ENCODE measurements around the gene ACAD10.
"Not testable (repeated sequence)": the region's sequence is repeated elsewhere in the genome, so short reads cannot be mapped to it uniquely, and the experiment has no call there.

Gene ACAD10

GRCh38 chr12:111685811-111686573, at the start of gene ACAD10, which contains the start of gene BRAP:
Gene ACAD10 (plus strand): TSS chr12:111686053. CDS start chr12:111692710, 6,657 bp downstream.
Gene BRAP (minus strand): TSS chr12:111685956. CDS start chr12:111685792, 164 bp downstream.
- peak; percentile 95 to 96 for DNase-seq

DNA sequence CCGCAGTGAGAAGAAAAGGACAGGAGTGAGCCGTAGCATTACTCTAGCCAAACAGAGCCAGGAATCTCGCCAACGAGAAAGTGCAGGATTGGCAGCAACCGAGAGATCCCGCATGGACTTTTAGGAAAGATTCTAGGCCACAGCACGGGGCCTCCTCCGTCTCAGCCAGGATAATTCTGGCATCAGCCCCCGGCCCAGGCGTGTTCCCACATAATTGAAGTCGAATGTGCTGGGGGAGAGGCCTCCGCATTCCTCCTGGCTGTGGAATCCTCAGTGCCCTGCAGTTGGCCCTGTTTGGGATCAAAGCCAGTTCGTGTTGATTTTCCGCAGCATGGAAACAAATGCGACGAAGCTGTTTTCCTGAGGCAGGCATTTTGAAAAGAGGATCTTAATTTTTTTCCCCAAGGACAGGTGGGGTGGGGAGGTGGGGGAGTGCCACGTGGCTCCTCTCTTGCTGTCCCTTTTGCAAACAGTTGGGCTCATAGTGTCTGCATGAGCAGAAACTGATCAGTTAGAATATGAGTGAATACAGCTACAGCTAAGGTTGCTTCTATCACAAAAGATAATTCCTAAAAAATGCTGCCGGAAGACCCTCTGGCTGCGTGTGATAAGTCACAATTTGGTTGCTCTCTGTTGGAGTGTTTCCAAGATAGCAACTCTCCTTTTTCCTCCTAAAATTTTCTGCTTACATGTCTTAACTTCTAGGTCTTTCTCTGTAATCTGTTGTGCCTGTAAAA, 49.5 kb upstream of the ACAD10 start:
- no peak for DNase-seq

GRCh38 chr12:111638556-111638955, 47.3 kb upstream of the ACAD10 start:
- no peak for DNase-seq

DNA sequence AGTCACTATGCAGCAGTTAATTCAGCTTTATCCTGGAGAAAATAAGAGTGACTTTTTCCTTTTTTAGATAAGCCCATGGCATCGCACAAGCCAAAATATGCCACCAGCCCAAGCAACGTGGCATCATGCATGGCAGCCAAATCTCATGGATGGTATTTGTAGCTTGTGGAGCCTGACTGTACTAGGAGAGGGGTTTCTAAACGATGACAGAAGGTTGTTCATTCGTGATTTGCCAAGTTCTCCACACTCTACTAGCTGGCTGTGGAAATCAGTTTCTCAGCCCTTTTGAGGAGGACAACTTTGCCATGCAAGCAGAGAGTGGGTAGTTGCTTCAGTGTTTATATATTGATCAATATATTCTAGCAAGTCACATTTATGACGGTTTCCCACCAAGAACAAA, 45.3 kb upstream of the ACAD10 start:
- no peak for DNase-seq

- DNase-seq = no peak
These were observed 43.0 kb upstream of the ACAD10 start for GRCh38 chr12:111642681-111643426.

- DNase-seq = no peak
These were observed 42.4 kb upstream of the ACAD10 start for GRCh38 chr12:111643427-111643826.

DNA sequence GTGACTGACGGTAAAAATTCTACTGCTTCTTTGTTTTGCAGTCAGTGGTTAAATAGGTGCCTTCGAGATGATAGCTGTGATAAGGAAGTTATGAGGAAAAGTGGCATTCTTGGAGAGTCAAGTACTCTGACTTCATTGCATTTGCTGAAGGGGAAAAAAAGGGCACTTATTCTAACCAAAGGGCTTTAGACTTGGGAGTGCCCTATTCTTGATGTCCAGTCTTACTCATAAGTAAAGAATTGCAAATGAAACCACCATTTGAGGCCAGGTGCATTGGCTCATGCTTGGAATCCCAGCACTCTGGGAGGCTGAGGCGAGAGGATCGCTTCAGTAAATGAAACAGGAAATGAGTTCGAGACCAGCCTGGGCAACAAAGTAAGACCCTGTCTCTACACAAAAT, 40.4 kb upstream of the ACAD10 start:
- DNase-seq = no peak

- no peak for DNase-seq
These were observed 34.9 kb upstream of the ACAD10 start for GRCh38 chr12:111650912-111651311.

- DNase-seq = not testable (repeated sequence)
These were observed 33.3 kb upstream of the ACAD10 start for GRCh38 chr12:111652530-111652929.

- no peak for DNase-seq
These were observed 32.3 kb upstream of the ACAD10 start for GRCh38 chr12:111653596-111653995.

- no peak for DNase-seq
These were observed 30.5 kb upstream of the ACAD10 start for GRCh38 chr12:111655356-111655755.

DNA sequence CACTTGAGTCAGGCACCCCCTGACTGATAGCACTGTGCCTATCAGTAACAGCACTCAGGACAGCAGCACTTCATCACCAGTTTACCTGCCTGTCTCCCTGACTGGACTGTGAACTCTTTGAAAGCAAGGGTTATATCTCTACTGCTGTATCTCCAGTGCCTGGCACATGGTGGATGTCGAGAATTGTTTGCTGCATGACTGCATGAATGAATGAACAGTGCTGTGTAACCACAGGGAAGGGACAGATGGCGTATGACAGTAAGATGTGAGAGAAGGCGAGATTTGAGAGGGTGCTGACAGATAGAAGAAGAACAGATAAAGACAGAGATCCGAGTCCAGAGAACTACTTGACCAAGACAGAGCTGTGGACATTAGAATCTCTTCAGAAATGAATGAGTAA, 29.8 kb upstream of the ACAD10 start:
- no peak for DNase-seq

GRCh38 chr12:111664499-111664898, 21.4 kb upstream of the ACAD10 start:
- DNase-seq = no peak

- no peak for DNase-seq
These were observed 20.6 kb upstream of the ACAD10 start for GRCh38 chr12:111664961-111665865.

GRCh38 chr12:111672822-111673381, 13.0 kb upstream of the ACAD10 start:
- DNase-seq = no peak

GRCh38 chr12:111673503-111673902, 12.3 kb upstream of the ACAD10 start:
- DNase-seq = no peak

GRCh38 chr12:111677186-111677585, 8.7 kb upstream of the ACAD10 start:
- DNase-seq = no peak

GRCh38 chr12:111684485-111685198, 1.2 kb upstream of the ACAD10 start:
- DNase-seq = not testable (repeated sequence)

GRCh38 chr12:111685322-111685810, 487 bp upstream of the ACAD10 start:
- no peak for DNase-seq

DNA sequence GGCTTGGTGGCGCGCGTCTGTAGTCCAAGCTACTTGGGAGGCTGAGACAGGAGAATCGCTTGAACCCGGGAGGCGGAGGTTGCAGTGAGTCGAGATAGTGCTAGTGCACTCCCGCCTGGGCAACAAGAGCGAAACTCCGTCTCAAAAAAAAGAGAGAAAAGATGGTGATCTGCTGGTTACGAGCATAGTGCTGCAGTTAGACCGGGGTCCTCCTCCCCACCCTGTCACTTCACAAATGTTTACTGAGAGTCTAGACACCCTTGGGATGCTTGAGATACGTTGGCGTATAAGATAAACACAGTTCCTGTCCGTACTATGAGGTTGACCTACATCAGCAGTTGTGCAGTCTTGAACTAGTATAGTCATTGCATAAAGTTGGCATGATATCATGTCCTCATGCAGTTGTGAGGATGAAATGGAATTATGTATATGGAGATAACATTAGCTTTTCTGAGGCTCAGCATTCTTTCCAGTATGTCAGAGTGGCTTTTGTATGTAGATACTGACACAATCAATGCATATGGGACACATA, 787 bp downstream of the ACAD10 start:
- DNase-seq = no peak

DNA sequence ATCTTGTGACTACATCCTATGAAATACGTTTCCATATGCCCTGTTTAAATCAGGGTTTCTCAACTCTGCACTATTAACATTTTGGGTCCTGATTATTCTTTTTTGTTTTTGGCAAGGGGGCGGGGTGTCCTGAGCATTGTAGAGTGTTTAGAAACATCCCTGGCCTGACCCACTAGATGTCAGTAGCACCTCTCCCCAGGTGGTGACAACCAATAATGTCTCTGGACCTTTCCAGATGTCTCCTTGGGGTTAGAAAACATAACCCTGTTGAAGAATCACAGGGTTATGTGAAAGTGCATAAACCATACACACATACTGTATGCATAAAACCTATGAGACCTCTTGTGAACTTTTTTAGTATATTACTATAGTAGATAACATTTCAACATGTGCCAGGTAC, 1.4 kb downstream of the ACAD10 start:
- no peak for DNase-seq
